DOHH2 (cell line): ENCODE data around the gene NPFFR1.
"Not testable (repeated sequence)": the region's sequence is repeated elsewhere in the genome, so short reads cannot be mapped to it uniquely, and the experiment has no call there.

ENCODE experiments used
- H3F3A ChIP-seq: fragments of 200-600 bp; sonication (generic), shearing (Covaris generic); 2 replicates; pipeline ENCODE4 v1.6.0; 2016; ENCODE audit warnings: antibody characterized with exemption, mild to moderate bottlenecking; ENCODE audit not compliant: control insufficient read depth, insufficient read depth
- H3K27ac ChIP-seq: fragments of 200-600 bp; sonication (generic); 2 replicates; pipeline ENCODE4 v1.5.1; 2014; ENCODE audit warnings: low read depth, mild to moderate bottlenecking, low read length, moderate library complexity
- H3K27me3 ChIP-seq: fragments of 200-600 bp; sonication (generic); 2 replicates; pipeline ENCODE4 v1.6.1; 2014; ENCODE audit warnings: mild to moderate bottlenecking, low read length, mixed read lengths; ENCODE audit not compliant: control insufficient read depth
- H3K36me3 ChIP-seq: fragments of 200-600 bp; sonication (generic); 2 replicates; pipeline ENCODE4 v1.6.1; 2014; ENCODE audit warnings: mild to moderate bottlenecking, low read length, moderate library complexity, mixed read lengths; ENCODE audit not compliant: control insufficient read depth
- H3K4me1 ChIP-seq: fragments of 200-600 bp; sonication (generic); 2 replicates; pipeline ENCODE4 v1.6.1; 2014; ENCODE audit warnings: mild to moderate bottlenecking, low read length, mixed read lengths; ENCODE audit not compliant: control insufficient read depth
- H3K4me2 ChIP-seq: fragments of 200-600 bp; sonication (generic); 2 replicates; pipeline ENCODE4 v1.6.0; 2014; ENCODE audit warnings: mild to moderate bottlenecking, low read length, moderate library complexity
- H3K4me3 ChIP-seq: fragments of 200-600 bp; sonication (generic); 2 replicates; pipeline ENCODE4 v1.5.1; 2014; ENCODE audit warnings: mild to moderate bottlenecking, low read length, mixed read lengths
- H3K79me2 ChIP-seq: fragments of 200-600 bp; sonication (generic); 2 replicates; pipeline ENCODE4 v1.6.1; 2014; ENCODE audit warnings: mild to moderate bottlenecking, low read length, mixed read lengths; ENCODE audit not compliant: control insufficient read depth
- H3K9me2 ChIP-seq: fragments of 200-600 bp; sonication (generic); replicated peaks from 2 replicates; pipeline ENCODE4 v1.6.1; 2014; ENCODE audit warnings: mild to moderate bottlenecking, low read length, mixed read lengths; ENCODE audit not compliant: control insufficient read depth
- H3K9me3 ChIP-seq: fragments of 200-600 bp; sonication (generic); 2 replicates; pipeline ENCODE4 v1.6.1; 2014; ENCODE audit warnings: antibody characterized with exemption, low read length, mixed read lengths; ENCODE audit not compliant: control insufficient read depth, insufficient read depth
- H4K20me1 ChIP-seq: fragments of 200-600 bp; sonication (generic); 2 replicates; pipeline ENCODE4 v1.6.0; 2014; ENCODE audit warnings: low read depth, mild to moderate bottlenecking, antibody characterized with exemption, low read length, moderate library complexity; ENCODE audit not compliant: control insufficient read depth, insufficient read depth
- EZH2phosphoT487 ChIP-seq: fragments of 200-600 bp; sonication (generic); IDR thresholded peaks from 2 replicates; pipeline ENCODE4 v1.6.1; 2017; ENCODE audit warnings: borderline replicate concordance, mild to moderate bottlenecking, antibody characterized with exemption, low read length, moderate library complexity, mixed read lengths
- TF ChIP-seq, protein P1 (sequence below): fragments of 200-600 bp; sonication (generic); IDR thresholded peaks from one replicate; pipeline ENCODE4 v1.5.1; 2014; ENCODE audit warnings: antibody characterized with exemption, mild to moderate bottlenecking, low read depth, low read length; ENCODE audit not compliant: poor library complexity, severe bottlenecking

The NPFFR1 gene

DNA sequence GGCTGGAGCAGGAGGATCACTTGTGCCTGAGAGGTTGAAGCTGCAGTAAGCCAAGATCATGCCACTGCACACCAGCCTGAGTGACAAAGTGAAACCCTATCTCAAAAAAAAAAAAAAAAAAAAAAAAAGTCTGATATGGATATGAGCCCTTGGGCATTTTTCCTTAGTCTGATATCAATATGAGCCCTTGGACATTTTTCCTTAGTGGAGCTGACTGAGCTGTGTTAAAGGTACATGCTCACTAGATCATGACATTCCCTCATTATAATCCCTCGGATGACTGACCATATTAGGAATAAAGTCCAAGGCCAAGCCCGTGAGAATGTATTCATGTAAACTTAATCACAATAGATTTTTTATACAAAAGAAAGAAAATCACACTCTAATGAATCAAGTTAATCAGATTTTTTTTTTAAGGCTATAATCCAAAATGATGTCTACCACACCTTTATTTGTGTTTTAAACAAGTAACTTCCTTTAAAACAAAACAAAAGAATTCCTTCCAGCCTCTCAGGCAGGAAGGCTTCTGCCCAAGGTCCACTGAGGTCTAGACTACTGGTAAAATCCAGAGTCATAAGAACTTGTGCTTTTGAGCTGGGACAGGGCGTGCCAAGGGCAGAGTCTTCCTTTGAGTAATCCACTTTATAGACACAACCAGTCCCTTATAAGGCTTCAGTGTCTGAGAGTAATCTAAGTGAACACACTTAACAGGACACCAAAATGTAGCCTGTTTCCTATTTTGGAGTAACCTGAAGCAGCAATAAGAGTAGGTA, 56.1 kb downstream of the NPFFR1 start:
- no peak overlapping the region for H3K27ac ChIP-seq
- H3K9me3 ChIP-seq = no peaks in the 10 kb centered on the region
- H3K4me2 ChIP-seq = peak overlapping the region; percentile 22
- peaks cover 93% of the 10 kb centered on the region for H3K36me3 ChIP-seq
- peaks cover 48% of the 10 kb centered on the region for H3K4me1 ChIP-seq
- TF ChIP-seq, protein P1, sequence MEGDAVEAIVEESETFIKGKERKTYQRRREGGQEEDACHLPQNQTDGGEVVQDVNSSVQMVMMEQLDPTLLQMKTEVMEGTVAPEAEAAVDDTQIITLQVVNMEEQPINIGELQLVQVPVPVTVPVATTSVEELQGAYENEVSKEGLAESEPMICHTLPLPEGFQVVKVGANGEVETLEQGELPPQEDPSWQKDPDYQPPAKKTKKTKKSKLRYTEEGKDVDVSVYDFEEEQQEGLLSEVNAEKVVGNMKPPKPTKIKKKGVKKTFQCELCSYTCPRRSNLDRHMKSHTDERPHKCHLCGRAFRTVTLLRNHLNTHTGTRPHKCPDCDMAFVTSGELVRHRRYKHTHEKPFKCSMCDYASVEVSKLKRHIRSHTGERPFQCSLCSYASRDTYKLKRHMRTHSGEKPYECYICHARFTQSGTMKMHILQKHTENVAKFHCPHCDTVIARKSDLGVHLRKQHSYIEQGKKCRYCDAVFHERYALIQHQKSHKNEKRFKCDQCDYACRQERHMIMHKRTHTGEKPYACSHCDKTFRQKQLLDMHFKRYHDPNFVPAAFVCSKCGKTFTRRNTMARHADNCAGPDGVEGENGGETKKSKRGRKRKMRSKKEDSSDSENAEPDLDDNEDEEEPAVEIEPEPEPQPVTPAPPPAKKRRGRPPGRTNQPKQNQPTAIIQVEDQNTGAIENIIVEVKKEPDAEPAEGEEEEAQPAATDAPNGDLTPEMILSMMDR = no peak
- no peak for TF ChIP-seq EZH2phosphoT487
- H3K4me3 ChIP-seq = no peak overlapping the region
- no peaks in the 10 kb centered on the region for H3K27me3 ChIP-seq
- peaks cover 32% of the 10 kb centered on the region for H3F3A ChIP-seq
- no peaks in the 10 kb centered on the region for H3K9me2 ChIP-seq
- peaks cover 15% of the 10 kb centered on the region; the same call in 1 of the 2 replicates for H4K20me1 ChIP-seq
- peaks cover 98% of the 10 kb centered on the region for H3K79me2 ChIP-seq

DNA sequence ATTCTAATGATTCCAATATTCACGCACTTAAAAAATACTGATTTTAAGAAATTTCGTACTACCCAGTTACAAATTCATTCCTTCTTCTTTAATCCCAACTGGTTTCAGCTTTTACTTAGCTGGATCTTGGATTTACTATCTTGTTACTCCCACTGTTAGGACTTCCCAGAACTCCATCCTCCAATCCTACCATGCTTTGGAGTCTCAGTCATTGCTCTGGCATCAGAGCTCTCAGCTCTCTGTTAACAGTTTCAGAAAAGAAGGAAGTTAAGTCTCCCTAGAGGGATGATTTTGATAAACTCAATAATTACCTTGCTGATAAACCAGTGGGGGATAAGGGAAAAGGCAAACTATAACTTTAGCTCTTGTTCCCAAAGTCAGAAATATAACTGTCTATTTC, 60.1 kb downstream of the NPFFR1 start:
- no peaks in the 10 kb centered on the region for H3K9me3 ChIP-seq
- H3K27me3 ChIP-seq = no peaks in the 10 kb centered on the region
- H3K36me3 ChIP-seq = peaks cover 82% of the 10 kb centered on the region
- no peaks in the 10 kb centered on the region for H3K9me2 ChIP-seq
- H3K4me3 ChIP-seq = no peak overlapping the region
- no peak for TF ChIP-seq EZH2phosphoT487
- TF ChIP-seq, protein P1 = no peak
- H3K4me1 ChIP-seq = peaks cover 31% of the 10 kb centered on the region
- peaks cover 40% of the 10 kb centered on the region for H3F3A ChIP-seq
- H3K27ac ChIP-seq = peak overlapping the region; percentile 13; the same call in 1 of the 2 replicates
- peaks cover 7% of the 10 kb centered on the region for H4K20me1 ChIP-seq
- H3K79me2 ChIP-seq = peaks cover 87% of the 10 kb centered on the region
- H3K4me2 ChIP-seq = no peak overlapping the region

DNA sequence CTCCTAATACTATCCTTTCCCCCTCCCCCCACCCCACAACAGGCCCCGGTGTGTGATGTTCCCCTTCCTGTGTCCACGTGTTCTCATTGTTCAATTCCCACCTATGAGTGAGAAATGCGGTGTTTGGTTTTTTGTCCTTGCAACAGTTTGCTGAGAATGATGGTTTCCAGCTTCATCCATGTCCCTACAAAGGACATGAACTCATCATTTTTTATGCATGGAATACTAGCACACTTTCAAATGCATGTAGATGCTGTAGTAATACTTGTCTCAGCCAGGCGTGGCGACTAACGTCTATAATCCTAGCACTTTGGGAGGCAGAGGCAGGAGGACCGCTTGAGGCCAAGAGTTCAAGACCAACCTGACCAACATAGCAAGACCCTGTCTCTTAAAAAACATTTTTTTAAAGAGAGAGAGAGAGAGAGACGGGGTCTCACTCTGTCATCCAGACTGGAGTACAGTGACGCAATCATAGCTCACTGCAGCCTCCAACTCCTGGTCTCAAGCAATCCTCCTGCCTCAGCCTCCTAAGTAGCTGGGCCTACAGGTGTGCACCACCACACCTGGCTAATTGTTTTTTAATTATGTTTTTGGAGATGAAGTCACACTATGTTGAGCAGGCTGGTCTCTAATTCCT, 60.9 kb downstream of the NPFFR1 start:
- peaks cover 23% of the 10 kb centered on the region for H3K4me1 ChIP-seq
- not testable (repeated sequence) for H3K27ac ChIP-seq, H3K9me3 ChIP-seq, H3K4me3 ChIP-seq, H3K9me2 ChIP-seq, H3K27me3 ChIP-seq, H3K4me2 ChIP-seq, H4K20me1 ChIP-seq
- peaks cover 85% of the 10 kb centered on the region for H3K79me2 ChIP-seq
- H3F3A ChIP-seq = peaks cover 40% of the 10 kb centered on the region
- H3K36me3 ChIP-seq = peaks cover 82% of the 10 kb centered on the region

DNA sequence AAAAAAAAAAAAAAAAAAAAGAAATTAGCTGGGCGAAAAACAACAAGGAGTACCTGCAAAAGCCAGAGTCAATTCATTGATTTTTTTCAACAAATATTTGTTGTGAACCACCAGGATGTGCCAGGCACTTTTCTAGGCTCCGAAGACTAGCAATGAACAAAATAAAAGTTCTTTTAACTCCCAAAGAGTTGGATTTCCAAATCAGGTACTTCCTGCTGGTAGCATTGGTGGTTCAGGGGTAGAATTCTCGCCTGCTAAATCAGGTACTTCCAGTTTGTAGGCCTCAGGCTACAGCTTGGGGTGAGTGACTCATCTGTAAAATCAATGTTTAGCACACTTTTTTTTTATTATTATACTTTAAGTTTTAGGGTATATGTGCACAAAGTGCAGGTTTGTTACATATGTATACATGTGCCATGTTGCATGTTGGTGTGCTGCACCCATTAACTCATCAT, 61.4 kb downstream of the NPFFR1 start:
- H3K27me3 ChIP-seq = no peaks in the 10 kb centered on the region

More for the DNA sequence above, 61.4 kb downstream of the NPFFR1 start:
- H3K36me3 ChIP-seq = peaks cover 82% of the 10 kb centered on the region
- H3K4me2 ChIP-seq = no peak overlapping the region
- H4K20me1 ChIP-seq = peaks cover 7% of the 10 kb centered on the region
- peaks cover 84% of the 10 kb centered on the region for H3K79me2 ChIP-seq
- H3K4me1 ChIP-seq = peaks cover 19% of the 10 kb centered on the region
- H3K9me2 ChIP-seq = no peaks in the 10 kb centered on the region
- H3F3A ChIP-seq = peaks cover 40% of the 10 kb centered on the region
- H3K9me3 ChIP-seq = no peaks in the 10 kb centered on the region
- TF ChIP-seq, protein P1 = no peak
- TF ChIP-seq EZH2phosphoT487 = no peak
- H3K4me3 ChIP-seq = no peak overlapping the region
- H3K27ac ChIP-seq = no peak overlapping the region
